GM12873 (cell line): ENCODE data around the gene ZNF609.

ENCODE experiments used
- TF ChIP-seq, protein P1 (sequence below): IDR thresholded peaks from 2 replicates; pipeline ENCODE4 v1.5.1; 2012; ENCODE audit warnings: low read depth, mild to moderate bottlenecking, moderate library complexity, low read length, control low read depth; ENCODE audit not compliant: insufficient read depth; ENCODE audit errors: missing control alignments

The ZNF609 gene

DNA sequence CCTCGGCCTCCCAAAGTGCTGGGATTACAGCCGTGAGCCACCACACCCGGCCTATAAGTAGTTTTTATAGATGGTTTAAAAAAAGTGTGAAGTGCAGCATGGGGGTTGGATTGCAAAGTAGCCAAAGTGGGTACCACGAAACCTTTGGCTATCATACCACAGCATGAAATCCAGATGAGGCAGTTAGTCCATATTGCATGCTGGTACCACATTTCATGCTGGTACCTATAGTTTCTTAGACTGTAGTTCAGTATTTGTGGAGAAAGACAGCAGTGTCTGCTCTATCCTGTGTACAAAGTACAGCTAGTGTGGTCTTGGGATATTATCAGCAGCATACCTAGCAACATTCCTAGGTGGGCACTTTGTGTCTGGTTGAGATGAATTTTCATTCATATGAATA is 11.8 kb downstream of the ZNF609 start:
- TF ChIP-seq, protein P1, sequence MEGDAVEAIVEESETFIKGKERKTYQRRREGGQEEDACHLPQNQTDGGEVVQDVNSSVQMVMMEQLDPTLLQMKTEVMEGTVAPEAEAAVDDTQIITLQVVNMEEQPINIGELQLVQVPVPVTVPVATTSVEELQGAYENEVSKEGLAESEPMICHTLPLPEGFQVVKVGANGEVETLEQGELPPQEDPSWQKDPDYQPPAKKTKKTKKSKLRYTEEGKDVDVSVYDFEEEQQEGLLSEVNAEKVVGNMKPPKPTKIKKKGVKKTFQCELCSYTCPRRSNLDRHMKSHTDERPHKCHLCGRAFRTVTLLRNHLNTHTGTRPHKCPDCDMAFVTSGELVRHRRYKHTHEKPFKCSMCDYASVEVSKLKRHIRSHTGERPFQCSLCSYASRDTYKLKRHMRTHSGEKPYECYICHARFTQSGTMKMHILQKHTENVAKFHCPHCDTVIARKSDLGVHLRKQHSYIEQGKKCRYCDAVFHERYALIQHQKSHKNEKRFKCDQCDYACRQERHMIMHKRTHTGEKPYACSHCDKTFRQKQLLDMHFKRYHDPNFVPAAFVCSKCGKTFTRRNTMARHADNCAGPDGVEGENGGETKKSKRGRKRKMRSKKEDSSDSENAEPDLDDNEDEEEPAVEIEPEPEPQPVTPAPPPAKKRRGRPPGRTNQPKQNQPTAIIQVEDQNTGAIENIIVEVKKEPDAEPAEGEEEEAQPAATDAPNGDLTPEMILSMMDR: no peak

DNA sequence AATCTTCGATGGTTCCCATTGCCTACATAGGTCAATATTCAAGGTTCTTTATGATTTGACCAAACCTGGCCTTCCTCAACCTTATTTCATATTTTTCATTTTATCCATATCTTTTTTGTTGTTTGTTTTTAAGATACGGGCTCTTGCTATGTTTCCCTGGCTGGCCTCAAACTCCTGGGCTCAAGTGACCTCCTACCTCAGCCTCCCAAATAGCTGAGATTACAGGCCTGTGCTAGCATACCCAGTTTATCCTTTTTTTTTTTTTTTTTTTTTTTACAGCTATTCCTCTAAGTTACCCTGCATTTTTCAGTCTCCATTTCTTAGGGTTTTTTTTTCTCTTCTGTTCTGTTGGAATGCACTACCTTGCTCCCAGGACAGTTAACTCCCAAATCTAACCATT is 14.5 kb downstream of the ZNF609 start:
- TF ChIP-seq, protein P1: no peak

DNA sequence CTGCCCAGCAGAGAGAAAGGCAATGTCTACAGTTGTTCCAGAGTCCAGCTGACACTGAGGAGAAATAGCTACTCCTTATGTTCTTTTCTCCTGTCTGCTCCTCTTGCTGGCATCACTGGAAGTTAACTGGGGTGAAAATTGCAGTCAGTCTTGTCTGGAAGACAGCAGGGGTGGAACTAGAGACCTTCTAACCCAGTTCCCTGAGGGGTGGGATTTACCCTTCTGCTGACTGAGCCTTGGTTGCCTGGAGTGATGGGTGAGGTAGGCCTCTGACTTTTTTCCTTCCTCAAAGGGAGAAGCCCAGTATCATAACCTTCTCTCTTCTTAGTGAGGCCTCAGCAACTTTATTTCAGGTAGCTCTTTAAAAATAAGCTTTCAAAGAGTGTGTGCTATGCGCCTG is 16.2 kb downstream of the ZNF609 start:
- TF ChIP-seq, protein P1: no peak

DNA sequence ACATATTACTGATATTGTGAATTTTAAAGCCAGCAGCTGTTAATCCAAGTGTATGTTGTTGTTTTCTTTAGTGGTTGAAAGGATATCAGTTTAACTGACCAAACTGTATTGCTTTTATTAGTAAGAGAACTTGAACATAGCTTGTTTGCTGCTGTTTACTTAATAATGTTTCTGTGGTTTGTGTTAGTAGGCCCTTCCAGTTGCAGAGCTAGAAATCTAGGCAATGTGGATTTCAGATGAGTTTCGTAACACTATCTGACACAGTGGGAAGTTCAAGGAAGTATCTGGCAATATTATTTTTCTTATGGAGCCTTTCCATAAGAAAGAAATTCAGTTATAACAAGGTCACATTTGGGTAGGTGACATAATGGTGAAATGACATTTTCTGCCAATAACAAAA is 18.5 kb downstream of the ZNF609 start:
- TF ChIP-seq, protein P1: no peak

DNA sequence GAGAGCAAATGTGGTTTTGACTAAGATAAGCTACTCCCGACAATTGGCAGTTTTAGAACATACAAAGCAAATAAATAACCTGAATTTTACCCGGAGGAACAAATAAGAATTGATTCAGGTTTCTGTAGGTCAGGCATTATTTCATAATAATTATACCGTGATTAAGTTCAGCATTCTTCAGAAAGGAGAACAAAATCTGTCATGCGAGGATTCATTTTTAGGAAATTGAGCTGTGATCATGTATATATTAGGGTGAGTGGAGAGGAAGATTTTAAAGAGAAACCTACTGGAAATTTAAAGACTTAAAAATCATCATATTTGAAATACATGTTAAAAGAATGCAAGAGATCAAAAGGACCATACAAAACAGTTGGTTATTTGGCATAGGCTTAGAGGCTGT is 20.5 kb downstream of the ZNF609 start:
- TF ChIP-seq, protein P1: no peak

DNA sequence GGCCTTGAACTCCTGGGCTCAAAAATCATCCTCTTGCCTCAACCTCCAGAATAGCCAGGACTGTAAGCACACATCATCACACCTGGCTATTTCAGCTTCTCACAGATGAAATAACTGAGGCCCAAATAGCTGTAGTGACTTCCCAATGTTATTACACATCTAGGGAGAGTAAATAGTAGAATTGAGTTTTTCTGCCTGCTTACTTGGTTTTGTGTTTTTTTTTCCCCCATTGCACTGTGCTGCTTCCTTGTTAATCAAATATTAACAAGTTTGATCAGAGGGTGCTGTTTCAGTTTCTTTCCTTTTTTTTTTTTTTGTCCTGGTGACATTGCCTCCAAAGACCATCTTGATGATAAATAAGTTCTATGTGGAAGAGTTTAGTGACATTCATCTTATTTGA is 23.4 kb downstream of the ZNF609 start:
- TF ChIP-seq, protein P1: no peak

DNA sequence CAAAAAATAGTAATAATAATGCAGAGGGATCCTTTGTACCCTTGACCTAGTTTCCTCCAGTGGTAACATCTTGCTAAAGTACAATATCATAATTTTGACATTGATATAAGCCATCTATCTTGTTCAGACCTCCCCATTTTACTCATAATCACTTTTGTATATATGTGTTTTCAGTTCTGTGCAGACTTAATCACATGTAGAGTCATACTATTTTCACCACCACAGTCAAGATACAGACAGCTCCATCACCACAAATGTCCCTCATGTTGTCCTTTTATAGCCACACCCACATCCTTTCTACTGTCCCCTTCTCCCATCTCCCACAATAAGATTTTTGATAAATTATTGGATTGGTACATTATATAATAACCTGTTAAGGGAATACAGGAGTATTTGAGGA is 25.4 kb downstream of the ZNF609 start:
- TF ChIP-seq, protein P1: no peak
